GM18519 (cell line): Measurements from ENCODE around the gene BCAR1.
"Not testable (repeated sequence)": the region's sequence is repeated elsewhere in the genome, so short reads cannot be mapped to it uniquely, and the experiment has no call there.

Source experiments
- ATAC-seq: cut with Tn5 transposase; IDR thresholded peaks from one replicate; pipeline ENCODE4 v1.9.1; 2021; ENCODE audit warnings: mild to moderate bottlenecking, moderate library complexity; ENCODE audit not compliant: unreplicated experiment, low FRiP score

Gene BCAR1

DNA sequence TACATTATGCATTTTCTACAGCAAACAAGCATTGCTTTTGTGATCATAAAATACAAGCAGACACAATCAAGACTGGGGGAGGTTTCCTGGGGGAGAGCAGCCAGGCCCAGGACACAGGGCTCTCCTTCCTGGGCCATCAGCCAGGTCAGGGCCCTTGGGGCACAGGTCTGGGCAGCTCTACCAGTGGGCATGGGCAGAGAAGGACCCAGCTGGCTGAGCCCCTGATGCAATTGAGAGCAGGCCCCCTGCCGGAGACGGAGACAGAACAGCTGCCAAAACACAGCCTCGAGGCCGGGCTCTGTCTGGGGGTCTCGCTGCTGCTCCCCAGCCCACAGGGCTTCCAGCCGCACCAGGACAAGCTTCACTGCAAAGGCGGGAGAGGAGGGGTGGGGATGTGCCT is 10.8 kb downstream of the BCAR1 start:
- ATAC-seq = not testable (repeated sequence)

DNA sequence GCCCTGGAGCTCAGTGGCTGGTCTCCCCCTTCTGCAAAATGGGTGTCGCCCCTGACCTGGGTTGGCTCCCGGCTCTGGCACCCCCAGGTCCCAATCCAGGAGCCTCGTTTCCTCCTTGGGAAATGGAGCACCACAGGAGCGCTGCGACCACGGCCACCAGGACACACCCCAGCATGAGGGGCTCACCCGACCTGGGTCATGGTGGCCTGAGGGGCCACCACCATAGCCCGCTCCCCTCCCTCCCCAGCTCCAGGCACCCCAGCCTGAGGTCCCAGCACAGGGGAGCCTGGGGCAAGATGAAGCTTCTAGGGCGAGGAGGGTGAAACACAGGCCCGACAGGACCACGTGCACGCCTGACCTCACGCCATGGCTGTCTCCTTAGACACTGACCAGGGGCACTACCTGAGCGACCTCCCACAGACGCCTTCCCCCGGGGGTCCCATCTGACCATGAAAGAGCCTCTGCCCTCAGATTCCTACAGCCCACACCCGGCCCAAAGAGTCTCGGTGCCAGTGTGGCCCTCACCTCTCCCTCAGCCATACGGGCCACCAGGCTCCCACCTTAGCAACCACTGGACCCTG is 11.8 kb downstream of the BCAR1 start:
- no peak for ATAC-seq

DNA sequence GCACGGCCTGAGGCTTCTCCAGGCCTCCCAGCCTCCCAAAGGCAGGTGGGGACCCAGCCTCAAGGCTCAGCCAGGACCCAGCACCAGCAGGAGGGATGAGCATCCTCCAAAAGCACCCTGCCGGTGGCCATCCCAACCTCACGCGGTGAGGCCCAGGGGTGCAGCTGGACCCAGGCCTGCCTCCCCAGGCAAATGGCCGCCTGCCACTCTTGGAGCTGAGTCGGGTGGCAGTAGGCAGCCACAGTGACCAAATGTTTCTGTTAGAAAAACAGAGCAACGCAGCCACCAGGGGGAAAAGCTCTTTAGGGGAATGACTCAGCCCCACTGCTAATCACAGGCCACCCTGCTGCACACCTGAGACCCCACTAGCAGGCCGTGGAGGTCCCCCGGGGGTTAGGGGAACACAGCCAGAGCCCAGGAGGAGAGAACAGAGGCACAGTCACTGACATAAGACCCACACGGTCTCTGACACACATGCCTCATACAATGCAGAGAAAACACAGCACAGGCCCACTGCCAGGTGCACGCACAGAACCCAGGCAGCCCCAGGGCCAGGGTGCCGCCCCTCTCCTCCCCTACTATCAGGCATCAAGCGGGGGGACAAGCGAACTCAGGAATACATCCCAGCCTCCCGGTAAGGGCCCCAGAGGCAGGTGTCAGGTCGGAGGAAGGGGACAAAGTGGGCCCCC is 12.4 kb downstream of the BCAR1 start:
- ATAC-seq = no peak

DNA sequence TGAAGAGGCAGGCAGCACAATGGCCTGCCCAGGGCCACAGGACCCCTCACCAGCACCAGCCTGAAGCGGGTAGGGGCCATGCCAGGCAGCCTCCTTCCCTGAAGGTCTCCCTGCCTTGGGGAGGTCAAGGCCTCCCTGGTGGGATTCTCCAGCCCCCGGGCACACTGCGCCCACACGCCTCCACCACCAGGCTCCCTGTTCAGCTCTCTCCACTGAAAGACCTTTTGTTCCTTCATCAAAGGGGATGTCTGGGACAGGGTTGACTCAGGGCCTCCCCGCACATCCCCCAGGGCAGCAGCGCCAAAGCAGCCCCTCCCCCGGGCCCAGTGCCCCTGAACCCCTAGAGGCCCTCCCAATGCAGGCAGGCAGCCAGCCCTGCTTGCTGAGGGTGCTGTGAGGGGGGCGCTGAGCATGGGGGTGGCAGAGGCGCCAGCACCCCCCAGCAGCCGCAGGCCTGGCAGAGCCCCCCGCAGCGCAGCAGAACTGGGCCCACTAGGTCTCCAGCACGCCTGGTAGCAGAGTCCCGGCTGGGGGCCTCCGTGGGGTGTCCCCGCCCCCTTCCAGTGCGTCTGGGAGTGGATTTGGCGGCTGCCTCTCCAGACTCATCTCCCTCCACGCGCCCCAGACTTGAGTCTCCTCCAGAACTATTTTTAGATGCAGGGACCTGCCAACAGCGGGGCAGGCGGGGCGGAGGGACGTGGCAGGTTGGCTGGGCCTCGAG is 13.1 kb downstream of the BCAR1 start:
- no peak for ATAC-seq

DNA sequence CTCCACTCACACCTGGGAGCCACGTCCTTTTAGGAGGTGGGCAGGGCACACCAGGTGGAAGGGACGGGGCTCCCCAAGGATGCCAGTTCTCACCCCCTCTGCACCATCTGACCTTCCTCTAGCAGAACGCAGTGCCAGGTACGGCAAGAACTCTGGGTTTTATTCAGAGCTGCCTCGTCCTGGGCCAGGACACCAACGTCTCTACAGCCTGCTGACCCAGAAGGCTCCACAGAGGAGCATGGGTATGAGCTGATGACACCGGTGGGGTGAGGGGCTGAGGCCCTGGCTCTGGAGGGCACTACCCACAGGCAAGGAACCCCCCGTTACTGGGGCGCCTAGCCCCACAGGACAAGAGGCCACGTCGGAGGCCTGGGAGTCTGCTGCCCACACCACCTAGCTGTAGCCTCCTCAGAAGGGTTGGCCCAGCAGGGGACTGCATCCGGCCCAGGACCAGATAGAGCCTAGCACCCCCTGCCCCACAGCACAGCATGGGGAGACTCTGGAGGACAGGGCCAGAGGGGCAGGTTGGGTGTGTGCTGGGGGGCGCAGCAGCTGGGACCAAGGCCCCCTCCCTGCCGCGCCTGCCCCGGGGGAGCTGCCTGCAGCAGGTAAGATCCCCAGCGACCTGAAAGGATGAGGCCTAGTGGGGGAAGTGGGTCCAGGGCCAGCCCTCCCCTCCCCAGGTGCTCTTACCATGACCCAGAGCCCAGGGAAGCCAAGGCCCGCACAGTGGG is 13.9 kb downstream of the BCAR1 start:
- ATAC-seq = no peak

- ATAC-seq = no peak
Measured at GRCh38 chr16:75236736-75237397, 14.6 kb downstream of the BCAR1 start.

- no peak for ATAC-seq
Measured at GRCh38 chr16:75236232-75236631, 15.2 kb downstream of the BCAR1 start.

DNA sequence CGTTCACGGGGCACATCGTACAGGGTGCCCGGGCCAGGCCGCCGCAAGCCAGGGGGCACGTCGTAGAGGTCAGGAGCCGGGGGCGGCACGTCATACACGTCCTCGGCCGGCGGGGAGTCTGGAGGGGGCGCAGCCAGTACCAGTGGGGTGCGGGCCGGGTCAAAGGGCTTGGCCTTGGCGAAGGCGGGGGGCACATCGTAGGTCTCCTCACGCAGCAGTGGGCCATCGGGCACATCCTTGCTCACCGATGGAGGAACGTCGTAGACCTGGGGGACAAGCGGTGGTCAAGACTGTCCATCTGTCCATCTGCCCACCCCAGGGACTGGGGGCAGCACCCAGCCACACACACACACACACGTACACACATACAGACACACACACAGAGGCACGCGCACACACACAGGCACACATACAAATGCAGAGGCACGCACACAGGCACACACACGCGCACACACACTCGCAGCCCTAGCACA is 15.7 kb downstream of the BCAR1 start:
- no peak for ATAC-seq

- ATAC-seq = no peak
Measured at GRCh38 chr16:75234856-75235696, 16.3 kb downstream of the BCAR1 start.

DNA sequence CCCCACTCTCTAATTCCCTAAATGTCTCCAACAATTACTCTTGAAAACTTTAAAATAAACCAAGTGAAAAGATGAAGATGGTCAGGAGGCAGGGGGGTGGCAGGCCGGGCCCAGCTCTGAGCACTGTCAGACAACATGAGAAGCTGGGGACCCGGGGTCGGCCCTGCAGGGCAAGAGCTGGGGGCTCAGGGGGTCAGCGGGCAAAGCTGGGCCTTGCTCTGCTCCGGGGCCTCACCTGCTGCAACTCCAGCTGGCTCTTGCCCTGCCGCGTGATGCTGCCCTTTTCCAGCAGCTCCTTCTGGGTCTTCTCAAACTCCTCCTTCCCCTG is 17.8 kb downstream of the BCAR1 start:
- no peak for ATAC-seq

DNA sequence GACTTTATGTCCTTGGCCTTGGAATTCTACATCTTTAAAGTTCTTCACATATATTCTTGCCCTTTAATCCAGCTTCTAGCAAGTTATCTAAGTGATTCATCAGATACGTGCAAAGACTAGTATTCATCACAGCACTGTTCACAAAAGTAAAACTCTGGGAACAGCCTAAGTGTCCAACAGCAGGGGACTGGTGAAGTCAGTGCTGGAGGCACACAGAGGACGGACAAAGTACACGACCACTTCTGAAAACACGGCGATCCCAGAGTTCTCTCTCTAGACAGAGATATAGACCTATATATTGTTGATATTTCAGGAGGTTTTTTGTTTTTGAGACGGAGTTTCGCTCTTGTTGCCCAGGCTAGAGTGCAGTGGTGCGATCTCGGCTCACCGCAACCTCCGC is 19.9 kb downstream of the BCAR1 start:
- ATAC-seq = no peak

DNA sequence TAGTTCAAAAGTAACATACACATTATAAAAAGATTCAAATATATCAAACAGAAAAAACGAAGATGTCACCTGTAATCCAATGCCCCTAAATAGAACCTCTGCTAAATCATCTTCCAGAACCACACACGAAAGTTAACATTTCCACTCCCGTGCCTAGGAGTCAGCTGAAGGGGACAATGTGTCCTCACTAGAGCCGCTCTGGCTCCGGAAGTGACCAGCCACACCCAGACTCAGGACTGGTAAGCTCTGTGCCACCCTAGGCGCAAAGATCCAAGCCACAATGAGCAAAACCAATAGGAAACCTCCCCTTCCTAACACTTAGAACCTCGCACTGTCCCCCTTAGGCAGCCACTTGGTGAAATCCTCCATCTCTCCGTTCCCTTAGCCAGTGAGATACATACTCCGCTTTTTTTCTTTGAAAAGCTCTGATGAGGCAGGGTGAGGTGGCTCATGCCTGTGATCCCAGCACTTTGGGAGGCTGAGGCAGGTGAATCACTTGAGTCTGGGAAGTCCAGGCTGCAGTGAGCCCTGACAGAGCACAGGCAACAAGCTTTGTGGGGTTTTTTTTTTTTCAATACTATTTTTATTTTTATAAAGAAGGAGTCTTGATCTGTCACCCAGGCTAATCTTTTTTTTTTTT is 20.8 kb downstream of the BCAR1 start:
- ATAC-seq = no peak

DNA sequence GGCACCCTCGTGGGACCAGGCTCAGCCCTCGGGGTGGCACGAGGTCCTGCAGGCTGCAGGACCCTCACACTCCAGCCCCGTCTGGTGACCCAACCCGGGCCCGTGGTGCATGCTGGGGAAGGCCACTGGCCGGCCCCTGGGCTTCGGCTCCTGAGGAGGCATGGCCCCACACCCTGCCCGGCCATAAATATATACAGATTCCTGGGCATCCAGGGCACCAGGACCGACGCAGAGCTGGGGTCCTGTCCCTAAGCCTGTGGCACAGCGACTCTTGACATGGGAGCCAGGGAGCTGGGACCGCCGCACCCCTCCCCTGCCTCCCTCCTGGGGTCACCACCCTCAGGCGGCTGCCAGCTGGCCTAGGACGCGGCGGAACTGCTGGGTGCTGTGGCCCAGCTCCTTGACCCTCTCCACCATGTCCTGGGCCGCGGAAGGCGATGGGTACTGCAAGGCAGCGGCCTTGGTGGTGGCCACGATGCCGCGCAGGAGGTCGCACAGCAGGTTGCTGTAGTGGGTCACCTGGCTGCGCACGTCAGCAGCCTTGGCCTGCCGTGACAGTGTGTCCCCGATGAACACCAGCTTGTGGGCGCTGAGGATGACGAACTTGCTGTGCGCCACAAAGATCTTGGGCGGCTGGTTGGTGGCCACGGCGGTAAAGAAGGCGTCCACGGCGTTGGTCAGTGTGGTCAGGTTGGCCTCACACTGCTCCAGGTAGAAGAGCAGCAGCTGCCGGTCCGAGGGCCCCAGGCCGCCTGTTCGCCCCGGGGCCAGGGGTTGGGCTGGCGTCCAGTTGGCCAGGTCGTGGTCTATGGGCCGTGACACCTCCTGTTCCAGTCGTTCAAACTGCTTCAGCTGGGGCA is 22.0 kb downstream of the BCAR1 start:
- ATAC-seq = no peak

- no peak for ATAC-seq
Measured at GRCh38 chr16:75228143-75228976, 23.1 kb downstream of the BCAR1 start.

DNA sequence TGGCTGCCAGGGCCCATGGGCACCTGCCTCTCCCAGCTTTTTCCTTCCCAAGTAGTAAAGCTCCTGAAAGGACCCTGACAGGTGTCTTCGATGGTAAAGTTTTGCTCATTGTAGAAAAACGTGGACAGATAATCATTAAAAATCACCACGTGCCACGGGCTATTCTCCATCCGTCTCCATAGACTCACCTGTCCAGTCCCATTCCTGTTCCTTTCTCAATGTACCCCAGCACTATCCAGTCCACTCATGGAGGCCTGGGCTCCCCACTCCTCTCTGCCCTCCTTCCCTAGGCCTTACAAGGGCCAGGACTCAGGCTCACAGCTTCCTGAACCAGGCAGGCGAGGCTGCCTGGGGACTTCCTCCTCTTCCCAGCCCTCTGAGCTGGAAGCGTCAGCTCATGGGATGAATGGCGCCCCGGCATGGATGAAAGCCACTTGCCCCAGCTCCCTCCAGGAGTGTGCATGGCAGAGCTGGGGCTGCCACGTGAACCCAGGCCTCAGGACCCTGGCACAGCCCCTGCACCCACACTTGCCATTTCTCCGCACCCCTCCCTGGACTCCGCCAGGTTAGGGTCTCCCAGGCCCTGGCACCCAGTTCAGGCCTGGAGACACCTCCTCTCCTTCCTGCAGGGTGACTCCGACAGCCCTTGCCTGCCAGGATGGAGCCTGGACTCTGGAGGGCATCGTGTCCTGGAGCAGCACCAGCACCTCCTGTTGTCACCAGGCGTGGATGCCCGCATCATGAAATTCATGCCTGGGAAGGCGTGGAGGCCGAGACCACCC is 23.9 kb downstream of the BCAR1 start:
- ATAC-seq = no peak

DNA sequence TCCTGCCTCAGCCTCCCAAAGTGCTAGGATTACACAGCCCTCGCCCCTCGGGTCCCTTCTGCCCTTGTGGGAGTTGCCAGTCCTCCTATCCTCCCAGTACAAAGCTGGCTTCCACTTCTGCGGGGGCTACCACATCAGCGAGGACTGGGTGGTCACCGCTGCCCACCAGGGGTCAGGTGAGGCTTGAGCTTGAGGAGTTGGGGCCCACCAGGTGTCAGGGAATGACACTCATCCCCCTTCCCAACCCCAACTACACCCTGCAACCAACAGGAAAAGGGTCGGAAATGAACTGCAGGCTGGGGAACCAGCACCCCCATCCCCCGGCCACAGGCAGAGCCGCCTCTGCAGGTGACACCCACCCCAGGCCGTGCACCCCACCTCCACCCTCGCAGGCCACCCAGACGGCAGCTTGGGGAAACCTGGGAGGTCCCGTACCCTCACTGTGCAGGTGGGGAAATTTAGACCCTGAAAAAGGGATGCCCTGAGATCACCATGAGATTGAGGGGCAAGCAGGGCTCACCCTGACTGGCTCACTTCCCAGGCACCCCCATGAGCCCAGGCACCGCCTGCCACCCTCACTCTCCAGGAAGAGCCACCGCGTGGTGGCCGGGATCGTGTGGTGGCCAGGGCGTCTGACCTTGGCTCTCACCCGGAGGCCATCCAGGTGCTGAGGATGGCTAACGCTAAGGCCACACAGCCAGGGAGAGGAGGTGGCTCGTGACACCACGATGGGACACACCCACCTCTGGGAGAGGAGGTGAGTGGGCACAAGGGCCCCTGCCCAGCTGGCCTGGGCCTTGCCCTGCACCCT is 24.7 kb downstream of the BCAR1 start:
- no peak for ATAC-seq
